ENCODE results near the gene PDGFRA. TPM values are rescaled to one million over a fixed set of nuclear protein-coding genes. Genes with fewer than 3 reads are reported as not detected.

Gene PDGFRA
- total and polyA plus RNA-seq, 2 donors (not counting 1 experiment from before 2014, with no cell fraction given), result 284 to 363 TPM

DNA sequence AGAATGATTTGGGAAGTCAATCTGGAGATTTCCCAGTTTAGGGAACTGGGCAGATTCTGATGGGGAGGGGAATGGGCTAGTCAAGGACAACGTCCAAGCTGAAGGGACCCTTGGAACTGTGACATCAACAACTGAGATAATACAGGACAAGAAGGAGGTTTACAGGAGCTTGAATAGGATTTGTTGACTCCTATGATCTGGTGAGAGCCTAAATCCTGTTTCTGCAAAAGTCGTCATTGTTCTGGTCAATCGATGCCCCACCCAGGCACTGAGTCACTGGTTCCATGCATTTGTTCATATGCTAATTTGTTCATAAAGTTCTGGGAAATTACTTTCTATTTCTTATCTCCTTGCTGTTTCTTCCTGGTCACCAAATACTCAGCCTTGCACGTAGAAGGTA lies 15.3 kb upstream of the PDGFRA start:
- H3K36me3 ChIP-seq (ENCODE audit: control insufficient read depth, insufficient read depth, low read length), result no peaks in the 10 kb centered on the region
- H3K27me3 ChIP-seq (ENCODE audit: control insufficient read depth, insufficient read depth, low read length), result no peaks in the 10 kb centered on the region
- no peak for TF ChIP-seq EZH2 (IDR thresholded peaks at IDR 0.05; ENCODE audit: low read length, missing control alignments)
- TF ChIP-seq, protein P1, sequence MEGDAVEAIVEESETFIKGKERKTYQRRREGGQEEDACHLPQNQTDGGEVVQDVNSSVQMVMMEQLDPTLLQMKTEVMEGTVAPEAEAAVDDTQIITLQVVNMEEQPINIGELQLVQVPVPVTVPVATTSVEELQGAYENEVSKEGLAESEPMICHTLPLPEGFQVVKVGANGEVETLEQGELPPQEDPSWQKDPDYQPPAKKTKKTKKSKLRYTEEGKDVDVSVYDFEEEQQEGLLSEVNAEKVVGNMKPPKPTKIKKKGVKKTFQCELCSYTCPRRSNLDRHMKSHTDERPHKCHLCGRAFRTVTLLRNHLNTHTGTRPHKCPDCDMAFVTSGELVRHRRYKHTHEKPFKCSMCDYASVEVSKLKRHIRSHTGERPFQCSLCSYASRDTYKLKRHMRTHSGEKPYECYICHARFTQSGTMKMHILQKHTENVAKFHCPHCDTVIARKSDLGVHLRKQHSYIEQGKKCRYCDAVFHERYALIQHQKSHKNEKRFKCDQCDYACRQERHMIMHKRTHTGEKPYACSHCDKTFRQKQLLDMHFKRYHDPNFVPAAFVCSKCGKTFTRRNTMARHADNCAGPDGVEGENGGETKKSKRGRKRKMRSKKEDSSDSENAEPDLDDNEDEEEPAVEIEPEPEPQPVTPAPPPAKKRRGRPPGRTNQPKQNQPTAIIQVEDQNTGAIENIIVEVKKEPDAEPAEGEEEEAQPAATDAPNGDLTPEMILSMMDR (conservative IDR thresholded peaks at IDR 0.05 in 1 of 2, IDR thresholded peaks at IDR 0.05 in 1 of 2; ENCODE audit: low read depth in 1 of 2, low read length in 2 of 2), result no peak
- H3K4me2 ChIP-seq (ENCODE audit: extremely low read depth, insufficient read depth, low read length), result no peak overlapping the region
- H3K27ac ChIP-seq (ENCODE audit: insufficient read depth, low read length), result no peak overlapping the region
- H4K20me1 ChIP-seq (ENCODE audit: control insufficient read depth, extremely low read depth, insufficient read depth, low read length), result no peaks in the 10 kb centered on the region
- H3K4me3 ChIP-seq (replicated peaks in 1 of 4; ENCODE audit: control extremely low read depth in 1 of 4, insufficient read depth in 1 of 4, low read depth in 3 of 4, low read length in 4 of 4), result no peak overlapping the region
- DNase-seq (ENCODE audit: low read depth in 2 of 2), result peak; percentile 11 to 43
- peaks cover 4% of the 10 kb centered on the region for H3K4me1 ChIP-seq (ENCODE audit: control insufficient read depth, extremely low read depth, insufficient read depth, low read length)
- H3K79me2 ChIP-seq (ENCODE audit: control insufficient read depth, insufficient read depth, low read length), result no peaks in the 10 kb centered on the region
- no peak overlapping the region for H2AFZ ChIP-seq (ENCODE audit: low read length)
- no peaks in the 10 kb centered on the region for H3K9me3 ChIP-seq (ENCODE audit: control insufficient read depth, insufficient read depth, low read depth, low read length)
- H3K9ac ChIP-seq (ENCODE audit: insufficient read depth, low read length), result no peak overlapping the region

DNA sequence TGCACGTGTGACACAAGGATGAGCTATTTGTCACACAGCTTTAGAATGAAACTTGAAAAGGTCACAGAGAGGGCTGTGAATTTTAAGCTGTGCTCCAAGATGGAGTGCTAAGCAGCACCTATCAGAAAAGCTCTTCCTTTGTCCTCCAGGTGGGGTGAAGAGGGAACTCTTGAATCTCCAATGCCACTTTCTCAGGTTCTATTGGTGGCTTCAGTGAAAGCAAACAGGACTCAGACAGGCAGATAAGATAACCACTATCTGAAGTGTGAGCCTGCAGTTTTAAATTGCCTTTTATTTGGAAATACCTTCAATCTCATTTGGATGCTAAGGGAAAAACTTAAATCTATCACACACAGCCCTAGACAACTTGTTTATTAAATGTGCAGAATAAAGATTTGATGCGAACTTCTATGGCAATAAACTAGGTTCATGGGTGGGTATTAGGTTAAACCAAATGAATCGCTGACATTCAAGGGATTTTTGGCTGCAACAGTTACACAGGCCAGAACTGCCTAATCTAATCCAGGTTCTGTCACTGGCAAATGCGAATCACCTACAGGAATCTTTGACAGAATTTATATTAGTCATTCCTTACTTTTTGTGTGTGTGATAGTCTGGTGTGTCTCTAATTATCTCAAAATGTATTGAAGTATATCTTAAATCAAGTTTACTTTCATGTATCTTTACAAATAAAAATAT lies 13.6 kb upstream of the PDGFRA start:
- no peaks in the 10 kb centered on the region for H3K27me3 ChIP-seq (ENCODE audit: control insufficient read depth, insufficient read depth, low read length)
- TF ChIP-seq, protein P1 (conservative IDR thresholded peaks at IDR 0.05 in 1 of 2, IDR thresholded peaks at IDR 0.05 in 1 of 2; ENCODE audit: low read depth in 1 of 2, low read length in 2 of 2), result no peak
- no peak for TF ChIP-seq EZH2 (IDR thresholded peaks at IDR 0.05; ENCODE audit: low read length, missing control alignments)
- no peaks in the 10 kb centered on the region for H3K79me2 ChIP-seq (ENCODE audit: control insufficient read depth, insufficient read depth, low read length)
- H3K9ac ChIP-seq (ENCODE audit: insufficient read depth, low read length), result no peak overlapping the region
- no peaks in the 10 kb centered on the region for H4K20me1 ChIP-seq (ENCODE audit: control insufficient read depth, extremely low read depth, insufficient read depth, low read length)
- no peak for DNase-seq (ENCODE audit: low read depth in 2 of 2)
- H3K36me3 ChIP-seq (ENCODE audit: control insufficient read depth, insufficient read depth, low read length), result no peaks in the 10 kb centered on the region
- no peak overlapping the region for H3K4me3 ChIP-seq (replicated peaks in 1 of 4; ENCODE audit: control extremely low read depth in 1 of 4, insufficient read depth in 1 of 4, low read depth in 3 of 4, low read length in 4 of 4)
- H2AFZ ChIP-seq (ENCODE audit: low read length), result no peak overlapping the region
- no peak overlapping the region for H3K4me2 ChIP-seq (ENCODE audit: extremely low read depth, insufficient read depth, low read length)
- H3K4me1 ChIP-seq (ENCODE audit: control insufficient read depth, extremely low read depth, insufficient read depth, low read length), result peaks cover 4% of the 10 kb centered on the region
- H3K27ac ChIP-seq (ENCODE audit: insufficient read depth, low read length), result no peak overlapping the region
- H3K9me3 ChIP-seq (ENCODE audit: control insufficient read depth, insufficient read depth, low read depth, low read length), result no peaks in the 10 kb centered on the region

DNA sequence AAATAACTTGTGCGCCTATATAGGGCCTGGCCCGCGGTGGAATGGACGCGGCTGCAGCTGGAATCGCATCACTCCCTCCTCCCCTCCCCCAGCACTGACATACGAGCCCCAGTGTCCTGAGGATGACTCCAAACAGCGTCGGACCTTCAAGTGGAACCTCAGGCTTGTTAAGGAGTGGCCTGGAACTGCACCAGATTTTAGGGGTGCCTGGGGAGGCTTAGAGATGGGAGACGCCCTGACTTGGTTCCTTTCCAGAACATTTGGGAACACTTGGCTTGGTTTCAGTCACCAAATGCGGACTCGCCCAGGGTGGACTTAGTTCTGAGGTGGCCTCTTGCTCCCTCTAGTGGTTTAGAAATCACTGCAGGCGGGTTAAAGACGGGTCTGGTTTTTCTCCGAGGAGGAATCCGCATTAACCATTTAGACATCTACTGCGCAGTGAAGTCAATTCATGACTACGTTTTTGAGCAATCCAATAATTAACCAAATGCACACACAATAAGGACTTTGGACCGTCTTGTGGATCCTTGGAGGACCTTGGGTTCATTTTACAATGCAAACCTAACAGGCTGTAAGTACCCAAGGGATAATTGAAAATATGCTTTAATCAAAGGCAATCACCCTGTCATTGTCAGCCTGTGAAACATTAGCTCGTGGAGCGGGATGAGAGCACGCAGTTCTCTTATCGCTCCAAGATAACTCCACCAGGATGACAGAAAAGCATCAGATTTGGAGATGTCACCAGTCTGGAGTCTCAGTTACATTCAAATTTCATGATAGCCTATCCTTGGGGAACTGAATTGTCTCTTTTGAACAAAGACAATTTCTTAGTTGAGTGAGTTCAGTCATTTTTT lies 11.2 kb upstream of the PDGFRA start:
- Histone ChIP-seq H3K9ac (ENCODE audit: insufficient read depth, low read length) (no peak overlapping the region), H3K36me3 (ENCODE audit: control insufficient read depth, insufficient read depth, low read length) (no peaks in the 10 kb centered on the region), H3K4me1 (ENCODE audit: control insufficient read depth, extremely low read depth, insufficient read depth, low read length) (peaks cover 4% of the 10 kb centered on the region), H3K9me3 (ENCODE audit: control insufficient read depth, insufficient read depth, low read depth, low read length) (no peaks in the 10 kb centered on the region), H3K4me3 (replicated peaks in 1 of 4; ENCODE audit: control extremely low read depth in 1 of 4, insufficient read depth in 1 of 4, low read depth in 3 of 4, low read length in 4 of 4) (peak overlapping the region; percentile 12 to 60 (median 32)), H2AFZ (ENCODE audit: low read length) (peak overlapping the region; percentile 78), H3K4me2 (ENCODE audit: extremely low read depth, insufficient read depth, low read length) (peak overlapping the region; percentile 92), H3K79me2 (ENCODE audit: control insufficient read depth, insufficient read depth, low read length) (no peaks in the 10 kb centered on the region), H3K27ac (ENCODE audit: insufficient read depth, low read length) (peak overlapping the region; percentile 2), H3K27me3 (ENCODE audit: control insufficient read depth, insufficient read depth, low read length) (no peaks in the 10 kb centered on the region), H4K20me1 (ENCODE audit: control insufficient read depth, extremely low read depth, insufficient read depth, low read length) (no peaks in the 10 kb centered on the region)
- peak; percentile 70 to 96 for DNase-seq (ENCODE audit: low read depth in 2 of 2)
- TF ChIP-seq, protein P1 (conservative IDR thresholded peaks at IDR 0.05 in 1 of 2, IDR thresholded peaks at IDR 0.05 in 1 of 2; ENCODE audit: low read depth in 1 of 2, low read length in 2 of 2), result peak; percentile 82 to 85
- TF ChIP-seq EZH2 (IDR thresholded peaks at IDR 0.05; ENCODE audit: low read length, missing control alignments), result no peak
